GM21447 (cell line): Measurements from ENCODE around the gene UGT1A1.
"Not testable (repeated sequence)": the region's sequence is repeated elsewhere in the genome, so short reads cannot be mapped to it uniquely, and the experiment has no call there.

Experiments used
- ATAC-seq: cut with Tn5 transposase; IDR thresholded peaks from one replicate; pipeline ENCODE4 v1.9.1; 2021; ENCODE audit not compliant: unreplicated experiment

UGT1A1 gene

DNA sequence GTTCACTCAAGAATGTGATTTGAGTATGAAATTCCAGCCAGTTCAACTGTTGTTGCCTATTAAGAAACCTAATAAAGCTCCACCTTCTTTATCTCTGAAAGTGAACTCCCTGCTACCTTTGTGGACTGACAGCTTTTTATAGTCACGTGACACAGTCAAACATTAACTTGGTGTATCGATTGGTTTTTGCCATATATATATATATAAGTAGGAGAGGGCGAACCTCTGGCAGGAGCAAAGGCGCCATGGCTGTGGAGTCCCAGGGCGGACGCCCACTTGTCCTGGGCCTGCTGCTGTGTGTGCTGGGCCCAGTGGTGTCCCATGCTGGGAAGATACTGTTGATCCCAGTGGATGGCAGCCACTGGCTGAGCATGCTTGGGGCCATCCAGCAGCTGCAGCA is at the start of gene UGT1A1:
Gene UGT1A1, plus strand, starts transcription at position 228 of the 400 bp plus-strand sequence. Its CDS starts 18 bp downstream, at position 246.
- ATAC-seq = no peak

DNA sequence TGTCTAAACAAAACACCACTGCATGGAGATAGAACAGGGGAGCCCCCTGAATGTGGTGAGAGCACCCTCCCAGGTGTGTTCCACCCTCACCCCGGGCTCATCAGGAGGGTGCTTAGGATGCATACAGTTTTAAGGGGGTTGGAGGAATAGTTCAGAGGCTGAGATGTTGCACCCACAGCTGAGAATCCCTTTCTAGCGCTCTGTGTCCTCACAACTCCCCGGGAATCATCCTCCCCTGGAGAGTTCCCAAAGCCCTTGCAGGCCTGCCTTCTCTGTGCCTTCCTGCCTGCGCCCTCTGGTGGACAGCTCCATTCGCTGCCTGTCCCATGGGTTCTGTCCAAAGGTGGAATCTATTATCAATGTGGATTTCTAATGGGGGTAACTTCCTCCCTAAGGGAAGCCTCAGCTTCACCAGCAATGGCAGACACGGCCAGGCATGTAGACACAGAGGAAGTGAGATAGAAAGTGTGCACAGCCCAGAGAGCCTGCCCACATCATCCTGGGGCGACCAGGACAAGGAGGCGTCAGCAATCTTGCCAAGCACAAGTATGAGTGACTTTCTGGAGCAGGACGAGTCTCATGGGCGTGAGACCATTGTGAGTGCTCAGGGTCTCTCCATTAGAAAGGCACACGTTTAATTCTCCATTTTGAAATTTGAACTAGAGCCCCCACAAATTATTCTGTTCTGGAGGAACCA is 48.6 kb upstream of the UGT1A1 start:
- ATAC-seq = no peak

DNA sequence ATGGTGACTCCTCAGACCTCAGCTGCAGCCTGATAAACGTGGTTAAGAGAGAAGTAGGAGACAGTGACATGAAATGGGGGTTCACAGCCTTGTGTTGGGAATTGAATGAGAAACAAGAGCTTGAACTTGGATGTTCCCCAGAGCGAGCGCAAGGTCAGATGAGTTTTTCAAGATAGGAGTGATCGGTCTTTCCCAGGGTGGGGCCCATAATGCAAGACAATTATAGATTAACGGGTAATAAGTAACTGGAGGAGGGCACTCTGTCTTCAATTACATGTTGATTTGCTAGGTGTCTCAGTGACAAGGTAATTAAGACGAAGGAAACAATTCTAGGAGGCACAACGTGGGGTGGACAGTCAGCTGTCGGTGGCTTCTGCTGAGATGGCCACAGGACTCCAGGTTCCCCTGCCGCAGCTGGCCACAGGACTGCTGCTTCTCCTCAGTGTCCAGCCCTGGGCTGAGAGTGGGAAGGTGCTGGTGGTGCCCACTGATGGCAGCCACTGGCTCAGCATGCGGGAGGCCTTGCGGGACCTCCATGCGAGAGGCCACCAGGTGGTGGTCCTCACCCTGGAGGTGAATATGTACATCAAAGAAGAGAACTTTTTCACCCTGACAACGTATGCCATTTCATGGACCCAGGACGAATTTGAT is 47.3 kb upstream of the UGT1A1 start, which contains the start of gene UGT1A5:
Gene UGT1A5, plus strand, starts transcription at position 297 of the 651 bp plus-strand sequence. Its CDS starts 85 bp downstream, at position 382.
- no peak for ATAC-seq

DNA sequence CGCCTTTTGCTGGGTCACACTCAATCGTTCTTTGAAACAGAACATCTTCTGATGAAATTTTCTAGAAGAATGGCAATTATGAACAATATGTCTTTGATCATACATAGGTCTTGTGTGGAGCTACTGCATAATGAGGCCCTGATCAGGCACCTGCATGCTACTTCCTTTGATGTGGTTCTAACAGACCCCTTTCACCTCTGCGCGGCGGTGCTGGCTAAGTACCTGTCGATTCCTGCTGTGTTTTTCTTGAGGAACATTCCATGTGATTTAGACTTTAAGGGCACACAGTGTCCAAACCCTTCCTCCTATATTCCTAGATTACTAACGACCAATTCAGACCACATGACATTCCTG is 46.8 kb upstream of the UGT1A1 start:
- no peak for ATAC-seq

DNA sequence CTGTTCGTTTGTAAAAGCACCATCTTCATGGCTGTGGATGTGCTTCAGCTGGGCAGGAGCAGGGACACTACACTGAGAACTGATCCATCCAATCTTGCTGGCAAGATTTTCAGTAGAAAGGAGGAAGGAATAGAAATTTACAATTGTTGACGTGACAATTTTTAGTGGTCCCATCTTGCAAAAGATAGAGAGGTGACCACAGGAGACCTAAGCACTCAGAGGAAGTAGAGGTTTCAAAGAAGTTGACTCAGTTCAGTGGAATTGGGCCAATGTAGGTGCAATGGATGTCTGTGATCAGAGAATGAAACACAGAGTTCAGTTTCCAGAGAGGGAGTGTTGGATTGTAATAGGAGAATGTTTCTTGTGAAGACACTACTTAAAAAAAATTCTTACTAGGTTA is 45.9 kb upstream of the UGT1A1 start:
- ATAC-seq = no peak

DNA sequence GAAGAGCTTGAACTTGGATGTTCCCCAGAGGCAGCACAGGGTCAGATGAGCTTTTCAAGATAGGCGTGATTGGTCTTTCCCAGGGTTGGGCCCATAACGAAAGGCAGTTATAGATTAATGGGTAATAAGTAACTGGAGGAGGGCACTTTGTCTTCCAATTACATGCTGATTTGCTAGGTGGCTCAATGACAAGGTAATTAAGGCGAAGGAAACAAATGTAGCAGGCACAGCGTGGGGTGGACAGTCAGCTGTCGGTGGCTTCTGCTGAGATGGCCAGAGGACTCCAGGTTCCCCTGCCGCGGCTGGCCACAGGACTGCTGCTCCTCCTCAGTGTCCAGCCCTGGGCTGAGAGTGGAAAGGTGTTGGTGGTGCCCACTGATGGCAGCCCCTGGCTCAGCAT is 41.5 kb upstream of the UGT1A1 start, which contains the start of gene UGT1A4:
Gene UGT1A4, plus strand, starts transcription at position 185 of the 400 bp plus-strand sequence. Its CDS starts 85 bp downstream, at position 270.
- ATAC-seq = no peak

DNA sequence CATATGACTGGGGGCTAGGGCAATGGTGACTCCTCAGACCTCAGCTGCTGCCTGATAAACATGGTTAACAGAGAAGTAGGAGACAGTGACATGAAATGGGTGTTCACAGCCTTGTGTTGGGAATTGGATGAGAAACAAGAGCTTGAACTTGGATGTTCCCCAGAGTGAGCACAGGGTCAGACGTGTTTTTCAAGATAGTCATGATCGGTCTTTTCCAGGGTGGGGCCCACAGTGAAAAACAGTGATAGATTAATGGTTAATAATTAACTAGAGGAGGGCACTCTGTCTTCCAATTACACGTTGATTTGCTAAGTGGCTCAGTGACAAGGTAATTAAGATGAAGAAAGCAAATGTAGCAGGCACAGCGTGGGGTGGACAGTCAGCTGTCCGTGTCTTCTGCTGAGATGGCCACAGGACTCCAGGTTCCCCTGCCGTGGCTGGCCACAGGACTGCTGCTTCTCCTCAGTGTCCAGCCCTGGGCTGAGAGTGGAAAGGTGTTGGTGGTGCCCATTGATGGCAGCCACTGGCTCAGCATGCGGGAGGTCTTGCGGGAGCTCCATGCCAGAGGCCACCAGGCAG is 31.3 kb upstream of the UGT1A1 start, which contains the start of gene UGT1A3:
Gene UGT1A3, plus strand, starts transcription at position 320 of the 579 bp plus-strand sequence. Its CDS starts 85 bp downstream, at position 405.
- ATAC-seq = no peak

DNA sequence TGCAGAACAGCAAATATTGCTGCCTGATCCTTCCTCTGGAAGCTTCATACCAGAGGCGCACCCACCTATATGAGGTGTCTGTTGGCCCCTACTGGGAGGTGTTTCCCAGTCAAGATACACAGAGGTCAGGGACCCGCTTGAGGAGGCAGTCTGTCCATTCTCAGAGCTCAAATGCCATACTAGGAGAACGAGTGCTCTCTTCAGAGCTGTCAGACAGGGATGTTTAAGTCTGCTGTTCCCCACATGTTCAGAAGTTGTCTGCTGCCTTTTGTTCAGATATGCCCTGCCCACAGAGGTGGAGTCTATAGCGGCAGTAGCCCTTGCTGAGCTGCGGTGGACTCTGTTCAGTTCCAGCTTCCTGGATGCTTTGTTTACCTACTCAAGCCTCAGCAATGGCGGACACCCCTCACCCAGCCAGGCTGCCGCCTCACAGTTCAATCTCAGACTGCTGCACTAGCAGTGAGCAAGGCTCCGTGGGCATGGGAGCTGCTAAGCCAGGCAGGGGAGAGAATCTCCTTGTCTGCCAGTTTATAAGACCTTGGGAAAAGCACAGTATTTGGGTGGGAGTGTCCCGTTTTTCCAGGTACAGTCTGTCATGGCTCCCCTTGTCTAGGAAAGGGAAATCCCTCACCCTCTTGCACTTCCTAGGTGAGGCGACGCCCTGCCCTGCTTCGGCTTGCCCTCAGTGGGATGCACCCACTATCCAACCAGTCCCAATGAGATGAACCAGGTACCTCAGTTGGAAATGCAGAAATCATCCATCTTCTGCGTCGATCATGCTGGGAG is 23.0 kb upstream of the UGT1A1 start:
- not testable (repeated sequence) for ATAC-seq

DNA sequence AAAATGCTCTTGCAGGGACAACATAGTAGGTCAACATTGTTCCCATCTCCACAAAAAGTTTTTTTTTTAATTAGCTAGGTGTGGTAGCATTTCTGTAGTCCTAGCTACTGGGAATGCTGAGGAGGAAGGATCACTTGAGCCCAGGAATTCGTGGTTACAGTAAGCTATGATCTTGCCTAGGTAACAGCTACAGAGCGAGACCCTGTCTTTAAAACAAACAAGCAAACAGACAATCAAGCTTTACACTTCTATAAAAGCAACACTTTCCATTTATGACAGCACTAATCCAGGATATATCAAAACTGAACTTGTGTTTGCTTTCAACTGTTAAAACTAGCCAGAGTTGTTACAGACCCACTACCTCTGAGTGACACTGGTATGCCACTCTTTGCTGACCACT is 19.2 kb upstream of the UGT1A1 start:
- ATAC-seq = no peak

DNA sequence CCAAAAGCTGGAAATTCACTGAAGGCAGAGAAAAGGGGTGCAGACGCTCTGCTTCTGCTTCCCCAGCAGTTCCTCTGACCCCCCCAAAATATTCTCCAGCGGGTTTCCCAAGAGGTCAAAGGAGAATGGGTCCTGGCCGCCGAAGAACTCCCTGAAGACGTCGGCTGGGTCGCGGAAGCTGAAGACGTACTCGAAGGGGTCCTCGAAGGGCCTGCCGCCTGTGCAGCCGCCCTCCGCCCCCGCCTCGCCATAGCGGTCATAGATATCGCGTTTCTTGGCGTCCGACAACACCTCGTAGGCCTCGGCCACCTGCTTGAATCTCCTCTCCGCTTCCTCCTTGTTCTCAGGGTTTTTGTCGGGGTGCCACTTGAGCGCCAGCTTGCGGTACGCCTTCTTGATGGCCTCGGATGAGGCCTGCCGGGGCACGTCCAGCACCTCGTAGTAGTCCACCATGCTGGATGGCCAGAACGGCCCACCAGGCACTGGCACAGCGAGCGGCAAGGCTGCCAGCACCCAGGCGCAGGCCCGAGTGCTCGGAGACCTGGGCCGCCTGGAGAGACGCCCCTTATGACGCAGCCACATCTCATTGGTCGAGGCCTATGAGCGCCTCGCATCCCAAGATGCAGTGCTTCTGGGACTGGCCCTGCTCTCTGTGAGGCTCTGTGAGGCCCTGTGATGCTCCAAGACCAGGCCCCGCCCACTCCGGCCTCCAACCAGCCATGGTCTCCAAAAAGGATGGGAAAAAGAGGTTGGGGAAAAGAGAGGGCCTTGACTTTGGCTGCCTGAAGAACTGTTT is 16.4 kb upstream of the UGT1A1 start:
- ATAC-seq = no peak

DNA sequence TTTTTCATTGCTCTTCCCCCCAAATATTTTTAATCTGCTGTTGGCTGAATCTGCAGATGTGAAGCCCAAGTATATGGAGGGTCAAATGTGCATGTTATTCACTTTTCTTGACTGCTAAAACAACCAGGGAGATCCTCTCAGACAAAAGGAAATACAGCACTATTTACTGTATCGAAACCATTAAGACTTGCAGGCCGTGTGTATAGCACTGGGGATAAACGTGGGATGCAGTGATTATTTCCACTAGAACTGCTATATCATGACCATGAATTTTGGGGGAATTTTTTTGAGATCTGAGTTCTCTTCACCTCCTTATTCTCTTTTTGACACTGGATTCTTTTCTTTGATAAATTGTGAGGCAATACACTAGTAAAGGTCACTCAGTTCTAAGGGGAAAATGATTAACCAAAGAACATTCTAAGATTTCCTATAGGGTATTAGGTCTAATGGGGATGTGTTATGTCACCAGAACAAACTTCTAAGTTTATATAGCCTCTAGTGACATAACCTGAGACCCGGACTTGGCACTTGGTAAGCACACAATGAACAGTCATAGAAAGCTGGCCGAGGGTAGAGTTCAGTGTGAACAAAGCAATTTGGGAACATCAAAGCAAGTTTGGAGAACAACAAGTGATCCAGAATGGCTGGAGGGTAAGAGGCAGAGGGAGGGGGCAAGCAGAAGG is 14.9 kb upstream of the UGT1A1 start:
- no peak for ATAC-seq

DNA sequence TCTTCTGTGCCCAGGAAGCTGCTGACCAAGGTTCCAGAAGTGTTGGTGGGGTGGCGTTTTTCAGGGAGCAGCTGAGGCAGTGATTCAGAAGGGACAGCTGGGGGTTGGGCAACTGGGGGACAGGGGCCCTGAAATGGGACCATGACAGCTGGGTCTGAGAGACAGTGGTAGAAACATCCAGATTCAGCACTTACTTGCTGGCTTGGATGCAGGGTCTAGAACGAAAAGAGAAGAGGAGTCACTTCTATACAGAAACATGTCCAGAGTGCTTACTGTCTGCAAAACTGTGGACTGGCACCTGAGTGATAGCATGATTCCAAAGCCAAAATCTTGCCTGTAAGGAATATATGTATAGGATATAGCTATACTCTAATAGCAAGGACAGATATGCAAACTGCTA is 14.2 kb upstream of the UGT1A1 start:
- not testable (repeated sequence) for ATAC-seq

DNA sequence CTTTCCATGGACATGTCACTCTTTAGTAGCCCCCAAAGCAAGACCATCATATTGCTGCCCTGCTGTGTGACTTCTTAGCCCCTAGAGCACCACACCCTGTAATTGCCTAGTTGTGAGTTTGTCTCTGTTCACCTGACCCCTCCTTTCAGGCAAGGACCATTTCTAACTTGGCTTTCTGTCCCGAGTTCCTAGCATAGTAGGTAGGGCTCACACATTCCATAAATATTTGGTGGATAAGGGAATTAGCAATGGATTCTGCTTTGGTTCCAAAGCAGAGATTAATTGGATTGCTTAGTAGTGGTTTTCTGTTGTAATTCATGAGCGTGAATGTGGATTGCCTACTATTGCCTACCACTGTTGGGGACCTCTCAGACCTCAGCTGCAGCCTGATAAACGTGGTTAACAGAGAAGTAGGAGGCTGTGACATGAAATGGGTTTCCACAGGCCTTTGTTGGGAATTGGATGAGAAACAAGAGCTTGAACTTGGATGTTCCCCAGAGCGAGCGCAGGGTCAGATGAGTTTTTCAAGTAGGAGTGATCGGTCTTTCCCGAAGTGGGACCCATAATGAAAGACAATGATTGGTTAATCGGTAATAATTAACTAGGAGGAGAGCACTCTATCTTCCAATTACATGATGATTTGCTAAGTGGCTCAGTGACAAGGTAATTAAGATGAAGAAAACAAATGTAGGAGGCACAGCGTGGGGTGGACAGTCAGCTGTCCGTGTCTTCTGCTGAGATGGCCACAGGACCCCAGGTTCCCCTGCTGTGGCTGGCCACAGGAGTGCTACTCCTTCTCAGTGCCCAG is 13.4 kb upstream of the UGT1A1 start:
- no peak for ATAC-seq

DNA sequence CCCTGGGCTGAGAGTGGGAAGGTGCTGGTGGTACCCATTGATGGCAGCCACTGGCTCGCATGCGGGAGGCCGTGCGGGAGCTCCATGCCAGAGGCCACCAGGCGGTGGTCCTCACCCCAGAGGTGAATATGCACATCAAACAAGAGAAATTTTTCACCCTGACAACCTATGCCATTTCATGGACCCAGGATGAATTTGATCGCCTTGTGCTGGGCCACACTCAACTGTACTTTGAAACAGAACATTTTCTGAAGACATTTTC is 12.9 kb upstream of the UGT1A1 start:
- no peak for ATAC-seq

DNA sequence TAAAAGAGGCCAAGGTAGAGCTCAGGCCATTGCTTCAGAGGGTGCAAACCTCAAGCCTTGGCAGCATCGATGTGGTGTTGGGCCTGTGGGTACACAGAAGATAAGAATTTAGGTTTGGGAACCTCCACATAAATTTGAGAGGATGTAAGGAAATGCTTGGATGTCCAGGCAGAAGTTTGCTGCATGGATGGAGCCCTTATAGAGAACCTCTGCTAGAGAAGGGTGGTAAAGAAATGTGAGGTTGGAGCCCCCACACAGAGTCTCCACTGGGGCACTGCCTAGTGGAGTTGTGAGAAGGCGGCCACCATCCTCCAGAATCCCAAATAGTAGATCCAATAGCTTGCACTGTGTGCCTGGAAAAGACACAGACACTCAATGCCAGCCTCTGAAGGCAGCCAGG is 9.4 kb upstream of the UGT1A1 start:
- not testable (repeated sequence) for ATAC-seq

DNA sequence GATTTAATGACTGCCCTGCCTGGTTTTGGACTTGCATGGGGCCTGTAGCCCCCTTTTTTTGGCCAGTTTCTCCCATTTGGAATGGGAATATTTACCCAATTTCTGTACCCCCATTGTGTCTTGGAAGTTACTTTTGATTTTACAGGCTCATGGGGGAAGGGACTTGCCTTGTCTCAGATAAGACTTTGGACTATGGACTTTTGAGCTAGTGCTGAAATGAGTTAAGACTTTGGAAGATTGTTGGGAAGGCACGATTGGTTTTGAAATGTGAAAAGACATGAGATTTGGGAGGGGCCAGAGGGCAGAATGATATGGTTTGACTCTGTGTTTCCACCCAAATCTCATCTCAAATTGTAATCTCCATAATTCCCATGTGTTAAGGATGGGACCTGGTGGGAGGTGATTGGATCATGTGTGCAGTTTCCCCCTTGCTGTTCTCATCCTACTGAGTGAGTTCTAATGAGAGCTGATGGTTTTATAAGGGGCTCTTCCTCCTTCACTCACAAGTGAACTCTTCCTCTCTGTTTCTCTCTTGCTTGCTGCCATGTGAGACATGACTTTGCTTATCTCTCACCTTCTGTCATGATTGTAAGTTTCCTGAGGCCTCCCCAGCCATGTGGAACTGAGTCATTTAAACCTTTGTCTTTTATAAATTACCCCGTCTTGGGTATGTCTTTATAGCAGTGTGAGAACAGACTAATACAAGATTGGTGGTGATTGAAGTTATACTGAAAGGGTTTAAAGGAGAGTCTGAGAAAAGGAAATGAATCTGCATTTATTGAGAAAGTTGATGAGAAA is 8.7 kb upstream of the UGT1A1 start:
- not testable (repeated sequence) for ATAC-seq

DNA sequence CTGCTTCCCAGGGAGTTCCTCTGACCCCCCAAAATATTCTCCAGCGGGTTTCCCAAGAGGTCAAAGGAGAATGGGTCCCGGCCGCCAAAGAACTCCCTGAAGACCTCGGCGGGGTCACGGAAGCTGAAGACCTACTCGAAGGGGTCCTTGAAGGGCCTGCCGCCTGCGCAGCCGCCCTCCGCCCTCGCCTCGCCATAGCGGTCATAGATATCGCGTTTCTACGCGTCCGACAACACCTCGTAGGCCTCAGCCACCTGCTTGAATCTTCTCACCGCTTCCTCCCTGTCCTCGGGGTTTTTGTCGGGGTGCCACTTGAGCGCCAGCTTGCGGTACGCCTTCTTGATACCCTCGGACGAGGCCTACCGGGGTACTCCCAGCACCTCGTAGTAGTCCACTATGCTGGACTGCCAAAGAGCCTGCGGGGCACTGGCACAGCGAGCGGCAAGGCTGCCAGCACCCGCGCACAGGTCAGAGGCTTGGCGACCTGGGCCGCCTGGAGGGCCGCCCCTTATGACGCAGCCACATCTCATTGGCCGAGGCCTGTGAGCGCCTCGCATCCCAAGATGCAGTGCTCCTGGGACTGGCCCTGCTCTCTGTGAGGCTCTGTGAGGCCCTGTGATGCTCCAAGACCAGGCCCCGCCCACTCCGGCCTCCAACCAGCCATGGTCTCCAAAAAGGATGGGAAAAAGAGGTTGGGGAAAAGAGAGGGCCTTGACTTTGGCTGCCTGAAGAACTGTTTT is 5.0 kb upstream of the UGT1A1 start:
- ATAC-seq = no peak
